HEK293 (cell line): ENCODE measurements around the gene GDF7.

Experiments used
- BCL11A ChIP-seq: fragments of 450-650 bp; formaldehyde crosslinking; IDR thresholded peaks from 2 replicates; pipeline ENCODE4 v1.5.1; 2016; ENCODE audit warnings: low read depth, missing biosample characterization, missing genetic modification characterization
- BCL11B ChIP-seq: fragments of 450-650 bp; formaldehyde crosslinking; IDR thresholded peaks from 2 replicates; pipeline ENCODE4 v1.5.1; 2016; ENCODE audit warnings: low read depth, missing biosample characterization, missing genetic modification characterization
- GLIS2 ChIP-seq: fragments of 450-650 bp; formaldehyde crosslinking; IDR thresholded peaks from 2 replicates; pipeline ENCODE4 v1.5.1; 2016; ENCODE audit warnings: missing biosample characterization, missing genetic modification characterization
- KLF16 ChIP-seq: fragments of 450-650 bp; formaldehyde crosslinking; IDR thresholded peaks from 2 replicates; pipeline ENCODE4 v1.5.1; 2017; ENCODE audit warnings: missing biosample characterization, missing genetic modification characterization
- MEIS1 ChIP-seq: sonication (generic); formaldehyde crosslinking; IDR thresholded peaks from 2 replicates; pipeline ENCODE4 v1.8.1; 2022; ENCODE audit warnings: missing genetic modification reagents, mild to moderate bottlenecking, borderline replicate concordance
- MYNN ChIP-seq: fragments of 450-650 bp; formaldehyde crosslinking; IDR thresholded peaks from 2 replicates; pipeline ENCODE4 v1.5.1; 2016; ENCODE audit warnings: missing biosample characterization, missing genetic modification characterization, borderline replicate concordance
- SP2 ChIP-seq: fragments of 450-650 bp; formaldehyde crosslinking; IDR thresholded peaks from 2 replicates; pipeline ENCODE4 v1.5.1; 2016; ENCODE audit warnings: missing biosample characterization, missing genetic modification characterization
- SP3 ChIP-seq: fragments of 450-650 bp; formaldehyde crosslinking; IDR thresholded peaks from 2 replicates; pipeline ENCODE4 v1.5.1; 2016; ENCODE audit warnings: missing biosample characterization, missing genetic modification characterization
- SP7 ChIP-seq: fragments of 450-650 bp; formaldehyde crosslinking; IDR thresholded peaks from 2 replicates; pipeline ENCODE4 v1.5.1; 2016; ENCODE audit warnings: missing biosample characterization, missing genetic modification characterization
- ZBTB1 ChIP-seq: fragments of 450-650 bp; formaldehyde crosslinking; IDR thresholded peaks from 2 replicates; pipeline ENCODE4 v1.5.1; 2016; ENCODE audit warnings: missing biosample characterization, missing genetic modification characterization
- ZBTB48 ChIP-seq: fragments of 450-650 bp; formaldehyde crosslinking; IDR thresholded peaks from 2 replicates; pipeline ENCODE4 v1.5.1; 2016; ENCODE audit warnings: missing biosample characterization, missing genetic modification characterization
- ZBTB7A ChIP-seq: fragments of 450-650 bp; formaldehyde crosslinking; IDR thresholded peaks from 2 replicates; pipeline ENCODE4 v1.5.1; 2016; ENCODE audit warnings: low read depth, missing biosample characterization, missing genetic modification characterization
- ZNF133 ChIP-seq: fragments of 450-650 bp; formaldehyde crosslinking; IDR thresholded peaks from 2 replicates; pipeline ENCODE4 v1.5.1; 2016; ENCODE audit warnings: missing biosample characterization, missing genetic modification characterization
- ZNF174 ChIP-seq: fragments of 450-650 bp; formaldehyde crosslinking; IDR thresholded peaks from 2 replicates; pipeline ENCODE4 v1.5.0; 2017; ENCODE audit warnings: missing biosample characterization, mild to moderate bottlenecking, missing genetic modification characterization
- ZNF184 ChIP-seq: fragments of 450-650 bp; IDR thresholded peaks from 2 replicates; pipeline ENCODE4 v1.5.1; 2018; ENCODE audit warnings: missing biosample characterization, mild to moderate bottlenecking, missing genetic modification characterization
- ZNF221 ChIP-seq: fragments of 450-650 bp; formaldehyde crosslinking; IDR thresholded peaks from 2 replicates; pipeline ENCODE4 v1.5.1; 2017; ENCODE audit warnings: missing biosample characterization, missing genetic modification characterization, borderline replicate concordance
- ZNF23 ChIP-seq: fragments of 450-650 bp; formaldehyde crosslinking; IDR thresholded peaks from 2 replicates; pipeline ENCODE4 v1.5.1; 2016; ENCODE audit warnings: missing biosample characterization, missing genetic modification characterization, borderline replicate concordance
- ZNF423 ChIP-seq: fragments of 450-650 bp; formaldehyde crosslinking; IDR thresholded peaks from 2 replicates; pipeline ENCODE4 v1.5.1; 2016; ENCODE audit warnings: missing biosample characterization, missing genetic modification characterization
- ZNF473 ChIP-seq: fragments of 450-650 bp; formaldehyde crosslinking; IDR thresholded peaks from 2 replicates; pipeline ENCODE4 v1.5.1; 2017; ENCODE audit warnings: missing biosample characterization, missing genetic modification characterization
- ZNF707 ChIP-seq: fragments of 450-650 bp; formaldehyde crosslinking; IDR thresholded peaks from 2 replicates; pipeline ENCODE4 v1.5.1; 2016; ENCODE audit warnings: missing biosample characterization, missing genetic modification characterization
- ZNF76 ChIP-seq: fragments of 450-650 bp; formaldehyde crosslinking; IDR thresholded peaks from 2 replicates; pipeline ENCODE4; 2016; ENCODE audit warnings: low read depth, missing biosample characterization, missing genetic modification characterization, borderline replicate concordance
- TF ChIP-seq, protein P1 (sequence below): fragments of 450-650 bp; formaldehyde crosslinking; IDR thresholded peaks from 2 replicates; pipeline ENCODE4 v1.5.1; 2016; ENCODE audit warnings: missing biosample characterization, missing genetic modification characterization
- TF ChIP-seq, protein P2 (sequence below): fragments of 450-650 bp; formaldehyde crosslinking; IDR thresholded peaks from 2 replicates; pipeline ENCODE4 v1.5.1; 2016; ENCODE audit warnings: missing biosample characterization, missing genetic modification characterization
- TF ChIP-seq, protein P3 (sequence below): fragments of 450-650 bp; formaldehyde crosslinking; IDR thresholded peaks from 2 replicates; pipeline ENCODE4 v1.5.1; 2016; ENCODE audit warnings: missing biosample characterization, missing genetic modification characterization
- TF ChIP-seq, protein P4 (sequence below): fragments of 450-650 bp; formaldehyde crosslinking; IDR thresholded peaks from 2 replicates; pipeline ENCODE4 v1.5.1; 2016; ENCODE audit warnings: missing biosample characterization, missing genetic modification characterization
- TF ChIP-seq, protein P5 (sequence below): fragments of 450-650 bp; formaldehyde crosslinking; IDR thresholded peaks from 2 replicates; pipeline ENCODE4 v1.5.0; 2017; ENCODE audit warnings: missing biosample characterization, missing genetic modification characterization, borderline replicate concordance

The GDF7 gene

DNA sequence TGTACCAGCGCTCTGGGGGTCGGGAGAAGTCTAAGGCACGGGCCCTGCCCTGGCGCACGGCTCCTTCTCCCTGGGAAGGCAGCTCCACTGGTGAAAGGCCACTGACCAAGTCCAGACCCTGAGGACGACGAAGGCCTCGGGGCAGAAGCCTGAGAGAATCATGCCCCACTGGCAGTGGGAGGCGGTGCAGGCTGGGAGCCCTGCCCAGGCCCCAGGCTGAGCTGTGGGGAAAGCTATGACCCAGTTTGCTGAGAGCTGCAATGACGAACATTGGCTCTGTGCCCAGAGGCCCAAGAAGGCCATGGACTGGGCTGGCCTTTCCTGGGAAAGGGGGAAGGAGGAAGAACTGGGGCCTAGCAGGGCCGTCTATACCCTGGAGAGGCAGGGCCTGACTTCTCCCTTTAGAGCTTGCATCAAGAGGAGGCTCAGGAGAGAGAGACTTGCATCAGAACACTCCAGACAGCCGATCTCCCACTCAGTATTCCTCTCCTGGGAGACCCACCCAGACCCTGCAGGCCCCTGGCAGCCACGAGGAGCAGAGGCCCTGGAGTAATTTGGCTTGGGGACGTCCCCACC is 49.0 kb upstream of the GDF7 start (continued):
- TF ChIP-seq, protein P1, sequence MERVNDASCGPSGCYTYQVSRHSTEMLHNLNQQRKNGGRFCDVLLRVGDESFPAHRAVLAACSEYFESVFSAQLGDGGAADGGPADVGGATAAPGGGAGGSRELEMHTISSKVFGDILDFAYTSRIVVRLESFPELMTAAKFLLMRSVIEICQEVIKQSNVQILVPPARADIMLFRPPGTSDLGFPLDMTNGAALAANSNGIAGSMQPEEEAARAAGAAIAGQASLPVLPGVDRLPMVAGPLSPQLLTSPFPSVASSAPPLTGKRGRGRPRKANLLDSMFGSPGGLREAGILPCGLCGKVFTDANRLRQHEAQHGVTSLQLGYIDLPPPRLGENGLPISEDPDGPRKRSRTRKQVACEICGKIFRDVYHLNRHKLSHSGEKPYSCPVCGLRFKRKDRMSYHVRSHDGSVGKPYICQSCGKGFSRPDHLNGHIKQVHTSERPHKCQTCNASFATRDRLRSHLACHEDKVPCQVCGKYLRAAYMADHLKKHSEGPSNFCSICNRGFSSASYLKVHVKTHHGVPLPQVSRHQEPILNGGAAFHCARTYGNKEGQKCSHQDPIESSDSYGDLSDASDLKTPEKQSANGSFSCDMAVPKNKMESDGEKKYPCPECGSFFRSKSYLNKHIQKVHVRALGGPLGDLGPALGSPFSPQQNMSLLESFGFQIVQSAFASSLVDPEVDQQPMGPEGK (tag by site-specific recombination): peak; percentile 41; the same call in 1 of the 2 replicates
- TF ChIP-seq, protein P2, sequence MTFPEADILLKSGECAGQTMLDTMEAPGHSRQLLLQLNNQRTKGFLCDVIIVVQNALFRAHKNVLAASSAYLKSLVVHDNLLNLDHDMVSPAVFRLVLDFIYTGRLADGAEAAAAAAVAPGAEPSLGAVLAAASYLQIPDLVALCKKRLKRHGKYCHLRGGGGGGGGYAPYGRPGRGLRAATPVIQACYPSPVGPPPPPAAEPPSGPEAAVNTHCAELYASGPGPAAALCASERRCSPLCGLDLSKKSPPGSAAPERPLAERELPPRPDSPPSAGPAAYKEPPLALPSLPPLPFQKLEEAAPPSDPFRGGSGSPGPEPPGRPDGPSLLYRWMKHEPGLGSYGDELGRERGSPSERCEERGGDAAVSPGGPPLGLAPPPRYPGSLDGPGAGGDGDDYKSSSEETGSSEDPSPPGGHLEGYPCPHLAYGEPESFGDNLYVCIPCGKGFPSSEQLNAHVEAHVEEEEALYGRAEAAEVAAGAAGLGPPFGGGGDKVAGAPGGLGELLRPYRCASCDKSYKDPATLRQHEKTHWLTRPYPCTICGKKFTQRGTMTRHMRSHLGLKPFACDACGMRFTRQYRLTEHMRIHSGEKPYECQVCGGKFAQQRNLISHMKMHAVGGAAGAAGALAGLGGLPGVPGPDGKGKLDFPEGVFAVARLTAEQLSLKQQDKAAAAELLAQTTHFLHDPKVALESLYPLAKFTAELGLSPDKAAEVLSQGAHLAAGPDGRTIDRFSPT (tag by site-specific recombination): peak; percentile 41; the same call in 1 of the 2 replicates
- TF ChIP-seq ZNF707 (tag by site-specific recombination): no peak
- TF ChIP-seq MYNN: no peak
- no peak for TF ChIP-seq ZNF184 (tag by site-specific recombination)
- TF ChIP-seq SP7 (tag by site-specific recombination): 0 out of 2 replicates have a peak, but pooled peaks have one; percentile 13
- no peak for TF ChIP-seq ZBTB48 (tag by site-specific recombination)
- TF ChIP-seq, protein P3, sequence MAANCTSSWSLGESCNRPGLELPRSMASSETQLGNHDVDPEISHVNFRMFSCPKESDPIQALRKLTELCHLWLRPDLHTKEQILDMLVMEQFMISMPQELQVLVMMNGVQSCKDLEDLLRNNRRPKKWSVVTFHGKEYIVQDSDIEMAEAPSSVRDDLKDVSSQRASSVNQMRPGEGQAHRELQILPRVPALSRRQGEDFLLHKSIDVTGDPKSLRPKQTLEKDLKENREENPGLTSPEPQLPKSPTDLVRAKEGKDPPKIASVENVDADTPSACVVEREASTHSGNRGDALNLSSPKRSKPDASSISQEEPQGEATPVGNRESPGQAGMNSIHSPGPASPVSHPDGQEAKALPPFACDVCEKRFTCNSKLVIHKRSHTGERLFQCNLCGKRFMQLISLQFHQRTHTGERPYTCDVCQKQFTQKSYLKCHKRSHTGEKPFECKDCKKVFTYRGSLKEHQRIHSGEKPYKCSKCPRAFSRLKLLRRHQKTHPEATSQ (tag by site-specific recombination): no peak
- 0 out of 2 replicates have a peak, but pooled peaks have one; percentile 15 for TF ChIP-seq SP3 (tag by site-specific recombination)
- TF ChIP-seq, protein P4, sequence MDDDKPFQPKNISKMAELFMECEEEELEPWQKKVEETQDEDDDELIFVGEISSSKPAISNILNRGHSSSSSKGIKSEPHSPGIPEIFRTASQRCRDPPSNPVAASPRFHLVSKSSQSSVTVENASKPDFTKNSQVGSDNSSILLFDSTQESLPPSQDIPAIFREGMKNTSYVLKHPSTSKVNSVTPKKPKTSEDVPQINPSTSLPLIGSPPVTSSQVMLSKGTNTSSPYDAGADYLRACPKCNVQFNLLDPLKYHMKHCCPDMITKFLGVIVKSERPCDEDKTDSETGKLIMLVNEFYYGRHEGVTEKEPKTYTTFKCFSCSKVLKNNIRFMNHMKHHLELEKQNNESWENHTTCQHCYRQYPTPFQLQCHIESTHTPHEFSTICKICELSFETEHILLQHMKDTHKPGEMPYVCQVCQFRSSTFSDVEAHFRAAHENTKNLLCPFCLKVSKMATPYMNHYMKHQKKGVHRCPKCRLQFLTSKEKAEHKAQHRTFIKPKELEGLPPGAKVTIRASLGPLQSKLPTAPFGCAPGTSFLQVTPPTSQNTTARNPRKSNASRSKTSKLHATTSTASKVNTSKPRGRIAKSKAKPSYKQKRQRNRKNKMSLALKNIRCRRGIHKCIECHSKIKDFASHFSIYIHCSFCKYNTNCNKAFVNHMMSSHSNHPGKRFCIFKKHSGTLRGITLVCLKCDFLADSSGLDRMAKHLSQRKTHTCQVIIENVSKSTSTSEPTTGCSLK (tag by site-specific recombination): no peak
- no peak for TF ChIP-seq KLF16 (tag by site-specific recombination)
- TF ChIP-seq GLIS2 (tag by site-specific recombination): peak; percentile 25; the same call in 1 of the 2 replicates
- no peak for TF ChIP-seq MEIS1 (CRISPR knock-in tag)
- TF ChIP-seq ZNF23 (tag by site-specific recombination): no peak
- no peak for TF ChIP-seq ZBTB7A (tag by site-specific recombination)
- TF ChIP-seq ZNF76: no peak
- TF ChIP-seq ZNF473: no peak
- TF ChIP-seq ZNF174 (tag by site-specific recombination): no peak
- TF ChIP-seq ZNF133 (tag by site-specific recombination): no peak
- TF ChIP-seq ZBTB1 (tag by site-specific recombination): no peak
- TF ChIP-seq, protein P5, sequence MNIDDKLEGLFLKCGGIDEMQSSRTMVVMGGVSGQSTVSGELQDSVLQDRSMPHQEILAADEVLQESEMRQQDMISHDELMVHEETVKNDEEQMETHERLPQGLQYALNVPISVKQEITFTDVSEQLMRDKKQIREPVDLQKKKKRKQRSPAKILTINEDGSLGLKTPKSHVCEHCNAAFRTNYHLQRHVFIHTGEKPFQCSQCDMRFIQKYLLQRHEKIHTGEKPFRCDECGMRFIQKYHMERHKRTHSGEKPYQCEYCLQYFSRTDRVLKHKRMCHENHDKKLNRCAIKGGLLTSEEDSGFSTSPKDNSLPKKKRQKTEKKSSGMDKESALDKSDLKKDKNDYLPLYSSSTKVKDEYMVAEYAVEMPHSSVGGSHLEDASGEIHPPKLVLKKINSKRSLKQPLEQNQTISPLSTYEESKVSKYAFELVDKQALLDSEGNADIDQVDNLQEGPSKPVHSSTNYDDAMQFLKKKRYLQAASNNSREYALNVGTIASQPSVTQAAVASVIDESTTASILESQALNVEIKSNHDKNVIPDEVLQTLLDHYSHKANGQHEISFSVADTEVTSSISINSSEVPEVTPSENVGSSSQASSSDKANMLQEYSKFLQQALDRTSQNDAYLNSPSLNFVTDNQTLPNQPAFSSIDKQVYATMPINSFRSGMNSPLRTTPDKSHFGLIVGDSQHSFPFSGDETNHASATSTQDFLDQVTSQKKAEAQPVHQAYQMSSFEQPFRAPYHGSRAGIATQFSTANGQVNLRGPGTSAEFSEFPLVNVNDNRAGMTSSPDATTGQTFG: no peak
- TF ChIP-seq BCL11A (tag by site-specific recombination): no peak
- TF ChIP-seq ZNF423 (tag by site-specific recombination): no peak
- no peak for TF ChIP-seq ZNF221 (tag by site-specific recombination)
- TF ChIP-seq BCL11B: no peak
- peak; percentile 26 for TF ChIP-seq SP2 (tag by site-specific recombination)
- TF ChIP-seq, all 188 proteins: peak for 13
